ENCODE results near the gene NKRF.

Gene NKRF

GRCh38 chrX:119648421-119648775 lies 42.2 kb upstream of the NKRF start:
- Histone ChIP-seq H3K9ac (ENCODE audit: low read depth, low read length, poor library complexity, severe bottlenecking) (no peak overlapping the region), H2AFZ (ENCODE audit: low read length) (no peak overlapping the region), H3F3A (ENCODE audit: low read depth) (no peaks in the 10 kb centered on the region), H3K27me3 (ENCODE audit: insufficient read depth, low read length, poor library complexity, severe bottlenecking) (no peaks in the 10 kb centered on the region), H3K4me3 (ENCODE audit: low read length, poor library complexity, severe bottlenecking) (no peak overlapping the region), H3K79me2 (ENCODE audit: insufficient read depth, low read length) (peaks cover 9% of the 10 kb centered on the region; the same call in 1 of the 2 replicates), H4K20me1 (ENCODE audit: insufficient read depth, low read length, poor library complexity, severe bottlenecking) (peaks cover 23% of the 10 kb centered on the region), H3K9me3 (ENCODE audit: insufficient read depth, low read depth, low read length) (no peaks in the 10 kb centered on the region), H3K4me2 (ENCODE audit: low read depth, low read length, poor library complexity, severe bottlenecking) (no peak overlapping the region), H3K9me2 (replicated peaks; ENCODE audit: low read depth, low read length) (no peaks in the 10 kb centered on the region), H3K4me1 (ENCODE audit: insufficient read depth, low read length, poor library complexity, severe bottlenecking) (no peaks in the 10 kb centered on the region), H3K36me3 (ENCODE audit: insufficient read depth, low read length) (peaks cover 79% of the 10 kb centered on the region; the same call in 1 of the 2 replicates)
- TF ChIP-seq EZH2phosphoT487 (IDR thresholded peaks at IDR 0.05; ENCODE audit: borderline replicate concordance), result no peak
- TF ChIP-seq, protein P1, sequence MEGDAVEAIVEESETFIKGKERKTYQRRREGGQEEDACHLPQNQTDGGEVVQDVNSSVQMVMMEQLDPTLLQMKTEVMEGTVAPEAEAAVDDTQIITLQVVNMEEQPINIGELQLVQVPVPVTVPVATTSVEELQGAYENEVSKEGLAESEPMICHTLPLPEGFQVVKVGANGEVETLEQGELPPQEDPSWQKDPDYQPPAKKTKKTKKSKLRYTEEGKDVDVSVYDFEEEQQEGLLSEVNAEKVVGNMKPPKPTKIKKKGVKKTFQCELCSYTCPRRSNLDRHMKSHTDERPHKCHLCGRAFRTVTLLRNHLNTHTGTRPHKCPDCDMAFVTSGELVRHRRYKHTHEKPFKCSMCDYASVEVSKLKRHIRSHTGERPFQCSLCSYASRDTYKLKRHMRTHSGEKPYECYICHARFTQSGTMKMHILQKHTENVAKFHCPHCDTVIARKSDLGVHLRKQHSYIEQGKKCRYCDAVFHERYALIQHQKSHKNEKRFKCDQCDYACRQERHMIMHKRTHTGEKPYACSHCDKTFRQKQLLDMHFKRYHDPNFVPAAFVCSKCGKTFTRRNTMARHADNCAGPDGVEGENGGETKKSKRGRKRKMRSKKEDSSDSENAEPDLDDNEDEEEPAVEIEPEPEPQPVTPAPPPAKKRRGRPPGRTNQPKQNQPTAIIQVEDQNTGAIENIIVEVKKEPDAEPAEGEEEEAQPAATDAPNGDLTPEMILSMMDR (conservative IDR thresholded peaks at IDR 0.05; ENCODE audit: low read length), result no peak

DNA sequence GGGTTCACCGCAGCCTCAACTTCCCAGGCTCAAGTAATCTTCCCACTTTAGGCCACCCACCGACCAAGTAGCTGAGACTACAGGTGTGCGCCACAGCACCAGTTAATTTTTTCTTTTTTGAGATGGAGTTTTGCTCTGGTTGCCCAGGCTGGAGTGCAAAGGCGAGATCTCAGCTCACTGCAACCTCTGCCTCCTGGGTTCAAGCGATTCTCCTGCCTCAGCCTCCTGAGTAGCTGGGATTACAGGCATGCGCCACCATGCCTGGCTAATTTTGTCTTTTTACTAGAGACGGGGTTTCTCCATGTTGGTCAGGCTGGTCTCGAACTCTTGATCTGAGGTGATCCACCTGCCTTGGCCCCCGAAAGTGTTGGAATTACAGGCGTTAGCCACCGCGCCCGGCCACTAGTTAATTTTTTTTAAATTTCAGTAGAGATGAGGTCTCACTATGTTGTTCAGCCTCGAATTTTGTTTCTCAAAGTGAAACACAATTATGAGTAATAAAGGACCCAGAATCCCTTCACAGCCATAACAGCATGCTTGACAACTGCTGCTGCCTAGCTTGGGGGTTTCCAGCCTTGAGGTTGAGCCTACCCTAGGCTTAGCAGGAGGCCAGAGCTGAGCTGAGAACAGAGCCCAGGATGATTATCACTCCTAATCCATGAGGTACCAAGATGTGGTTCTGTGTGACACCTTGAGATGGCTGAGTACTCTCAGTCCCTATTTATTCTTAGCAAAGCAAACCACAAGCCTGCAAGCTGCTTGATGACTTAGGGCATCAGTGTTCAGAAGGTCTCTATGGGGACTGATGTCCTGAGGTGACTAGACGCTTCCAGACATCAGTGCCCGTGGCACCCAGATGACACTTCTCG lies 41.6 kb upstream of the NKRF start:
- H3K9me3 ChIP-seq (ENCODE audit: insufficient read depth, low read depth, low read length), result no peaks in the 10 kb centered on the region

GRCh38 chrX:119647089-119647488 lies 40.9 kb upstream of the NKRF start:
- Histone ChIP-seq H3K9ac (ENCODE audit: low read depth, low read length, poor library complexity, severe bottlenecking) (no peak overlapping the region), H4K20me1 (ENCODE audit: insufficient read depth, low read length, poor library complexity, severe bottlenecking) (peaks cover 30% of the 10 kb centered on the region), H3K9me3 (ENCODE audit: insufficient read depth, low read depth, low read length) (no peaks in the 10 kb centered on the region), H3K79me2 (ENCODE audit: insufficient read depth, low read length) (peaks cover 17% of the 10 kb centered on the region; the same call in 1 of the 2 replicates), H2AFZ (ENCODE audit: low read length) (no peak overlapping the region), H3K4me2 (ENCODE audit: low read depth, low read length, poor library complexity, severe bottlenecking) (no peak overlapping the region), H3F3A (ENCODE audit: low read depth) (no peaks in the 10 kb centered on the region), H3K36me3 (ENCODE audit: insufficient read depth, low read length) (peaks cover 79% of the 10 kb centered on the region; the same call in 1 of the 2 replicates), H3K4me3 (ENCODE audit: low read length, poor library complexity, severe bottlenecking) (no peak overlapping the region), H3K27me3 (ENCODE audit: insufficient read depth, low read length, poor library complexity, severe bottlenecking) (no peaks in the 10 kb centered on the region), H3K4me1 (ENCODE audit: insufficient read depth, low read length, poor library complexity, severe bottlenecking) (no peaks in the 10 kb centered on the region), H3K9me2 (replicated peaks; ENCODE audit: low read depth, low read length) (no peaks in the 10 kb centered on the region)
- no peak for TF ChIP-seq EZH2phosphoT487 (IDR thresholded peaks at IDR 0.05; ENCODE audit: borderline replicate concordance)
- TF ChIP-seq, protein P1 (conservative IDR thresholded peaks at IDR 0.05; ENCODE audit: low read length), result no peak

More for the DNA sequence above, 41.6 kb upstream of the NKRF start:
- peaks cover 15% of the 10 kb centered on the region; the same call in 1 of the 2 replicates for H3K79me2 ChIP-seq (ENCODE audit: insufficient read depth, low read length)
- H3F3A ChIP-seq (ENCODE audit: low read depth), result no peaks in the 10 kb centered on the region
- no peak overlapping the region for H3K9ac ChIP-seq (ENCODE audit: low read depth, low read length, poor library complexity, severe bottlenecking)
- no peaks in the 10 kb centered on the region for H3K4me1 ChIP-seq (ENCODE audit: insufficient read depth, low read length, poor library complexity, severe bottlenecking)
- H3K36me3 ChIP-seq (ENCODE audit: insufficient read depth, low read length), result peaks cover 79% of the 10 kb centered on the region; the same call in 1 of the 2 replicates
- no peak for TF ChIP-seq EZH2phosphoT487 (IDR thresholded peaks at IDR 0.05; ENCODE audit: borderline replicate concordance)
- TF ChIP-seq, protein P1 (conservative IDR thresholded peaks at IDR 0.05; ENCODE audit: low read length), result no peak
- H3K27me3 ChIP-seq (ENCODE audit: insufficient read depth, low read length, poor library complexity, severe bottlenecking), result no peaks in the 10 kb centered on the region
- peaks cover 24% of the 10 kb centered on the region for H4K20me1 ChIP-seq (ENCODE audit: insufficient read depth, low read length, poor library complexity, severe bottlenecking)
- H2AFZ ChIP-seq (ENCODE audit: low read length), result no peak overlapping the region
- no peak overlapping the region for H3K4me3 ChIP-seq (ENCODE audit: low read length, poor library complexity, severe bottlenecking)
- no peaks in the 10 kb centered on the region for H3K9me2 ChIP-seq (replicated peaks; ENCODE audit: low read depth, low read length)
- no peak overlapping the region for H3K4me2 ChIP-seq (ENCODE audit: low read depth, low read length, poor library complexity, severe bottlenecking)
